ENCODE data around the gene SLCO3A1.

SLCO3A1 gene

GRCh38 chr15:92130244-92130643 is 276.7 kb downstream of the SLCO3A1 start:
- DNase-seq (ENCODE audit: low read depth in 1 of 2, low spot score in 1 of 2), result no peak
- no peak overlapping the region for H3K4me3 ChIP-seq (replicated peaks; ENCODE audit: insufficient read depth, low read length)
- TF ChIP-seq, protein P1, sequence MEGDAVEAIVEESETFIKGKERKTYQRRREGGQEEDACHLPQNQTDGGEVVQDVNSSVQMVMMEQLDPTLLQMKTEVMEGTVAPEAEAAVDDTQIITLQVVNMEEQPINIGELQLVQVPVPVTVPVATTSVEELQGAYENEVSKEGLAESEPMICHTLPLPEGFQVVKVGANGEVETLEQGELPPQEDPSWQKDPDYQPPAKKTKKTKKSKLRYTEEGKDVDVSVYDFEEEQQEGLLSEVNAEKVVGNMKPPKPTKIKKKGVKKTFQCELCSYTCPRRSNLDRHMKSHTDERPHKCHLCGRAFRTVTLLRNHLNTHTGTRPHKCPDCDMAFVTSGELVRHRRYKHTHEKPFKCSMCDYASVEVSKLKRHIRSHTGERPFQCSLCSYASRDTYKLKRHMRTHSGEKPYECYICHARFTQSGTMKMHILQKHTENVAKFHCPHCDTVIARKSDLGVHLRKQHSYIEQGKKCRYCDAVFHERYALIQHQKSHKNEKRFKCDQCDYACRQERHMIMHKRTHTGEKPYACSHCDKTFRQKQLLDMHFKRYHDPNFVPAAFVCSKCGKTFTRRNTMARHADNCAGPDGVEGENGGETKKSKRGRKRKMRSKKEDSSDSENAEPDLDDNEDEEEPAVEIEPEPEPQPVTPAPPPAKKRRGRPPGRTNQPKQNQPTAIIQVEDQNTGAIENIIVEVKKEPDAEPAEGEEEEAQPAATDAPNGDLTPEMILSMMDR (IDR thresholded peaks at IDR 0.05; ENCODE audit: insufficient read depth, low read length), result no peak
- TF ChIP-seq SPI1 (IDR thresholded peaks at IDR 0.05; ENCODE audit: borderline replicate concordance, low read depth) (no peak), GABPA (IDR thresholded peaks at IDR 0.05; ENCODE audit: low read depth) (no peak), POLR2AphosphoS5 (IDR thresholded peaks at IDR 0.05; ENCODE audit: low read depth) (no peak), REST (IDR thresholded peaks at IDR 0.05; ENCODE audit: insufficient replicate concordance, low read depth) (no peak)
- H3K27ac ChIP-seq (replicated peaks), result no peak overlapping the region
- no peaks in the 10 kb centered on the region for H3K27me3 ChIP-seq (ENCODE audit: insufficient read depth, poor library complexity, severe bottlenecking)

GRCh38 chr15:92130906-92131305 is 277.4 kb downstream of the SLCO3A1 start:
- Histone ChIP-seq H3K27ac (replicated peaks) (no peak overlapping the region), H3K27me3 (ENCODE audit: insufficient read depth, poor library complexity, severe bottlenecking) (no peaks in the 10 kb centered on the region), H3K4me3 (replicated peaks; ENCODE audit: insufficient read depth, low read length) (no peak overlapping the region)
- TF ChIP-seq POLR2AphosphoS5 (IDR thresholded peaks at IDR 0.05; ENCODE audit: low read depth) (no peak), GABPA (IDR thresholded peaks at IDR 0.05; ENCODE audit: low read depth) (no peak), SPI1 (IDR thresholded peaks at IDR 0.05; ENCODE audit: borderline replicate concordance, low read depth) (no peak), REST (IDR thresholded peaks at IDR 0.05; ENCODE audit: insufficient replicate concordance, low read depth) (no peak)
- TF ChIP-seq, protein P1 (IDR thresholded peaks at IDR 0.05; ENCODE audit: insufficient read depth, low read length), result no peak
- no peak for DNase-seq (ENCODE audit: low read depth in 1 of 2, low spot score in 1 of 2)

- H3K4me3 ChIP-seq (replicated peaks; ENCODE audit: insufficient read depth, low read length), result no peak overlapping the region
- H3K27me3 ChIP-seq (ENCODE audit: insufficient read depth, poor library complexity, severe bottlenecking), result no peaks in the 10 kb centered on the region
- TF ChIP-seq POLR2AphosphoS5 (IDR thresholded peaks at IDR 0.05; ENCODE audit: low read depth), result no peak
- TF ChIP-seq GABPA (IDR thresholded peaks at IDR 0.05; ENCODE audit: low read depth), result no peak
- TF ChIP-seq, protein P1 (IDR thresholded peaks at IDR 0.05; ENCODE audit: insufficient read depth, low read length), result no peak
- TF ChIP-seq SPI1 (IDR thresholded peaks at IDR 0.05; ENCODE audit: borderline replicate concordance, low read depth), result no peak
- TF ChIP-seq REST (IDR thresholded peaks at IDR 0.05; ENCODE audit: insufficient replicate concordance, low read depth), result no peak
- DNase-seq (ENCODE audit: low read depth in 1 of 2, low spot score in 1 of 2), result no peak
- no peak overlapping the region for H3K27ac ChIP-seq (replicated peaks)
These were observed 279.7 kb downstream of the SLCO3A1 start for GRCh38 chr15:92132982-92133755.

Data from HL-60 (cell line).